Subcutaneous abdominal adipose tissue (tissue), 5 donors: ENCODE data around the gene AMIGO1.

Experiments used
- H3K27ac ChIP-seq: one replicate; pipeline ENCODE4 v1.7.0; 2013; ENCODE audit warnings: low read depth, mild to moderate bottlenecking, inconsistent platforms, low read length, moderate library complexity
- H3K27me3 ChIP-seq, 5 donors: one replicate each; pipeline ENCODE4 v1.7.0; 2013; ENCODE audit warnings: low read length in 5 of 5, inconsistent platforms in 1 of 5; ENCODE audit not compliant: control insufficient read depth in 5 of 5, insufficient read depth in 4 of 5
- H3K36me3 ChIP-seq, 5 donors: one replicate each; pipeline ENCODE4 v1.7.0; 2013; ENCODE audit warnings: low read length in 5 of 5; ENCODE audit not compliant: control insufficient read depth in 5 of 5, insufficient read depth in 5 of 5
- H3K4me1 ChIP-seq, 5 donors: one replicate each; pipeline ENCODE4 v1.7.0; 2013; ENCODE audit warnings: low read length in 5 of 5, mild to moderate bottlenecking in 3 of 5, moderate library complexity in 1 of 5; ENCODE audit not compliant: control insufficient read depth in 5 of 5, insufficient read depth in 5 of 5
- H3K4me3 ChIP-seq, 5 donors: one replicate each; pipeline ENCODE4 v1.7.0; 2013; ENCODE audit warnings: low read length in 5 of 5, low read depth in 1 of 5
- H3K9ac ChIP-seq, 5 donors: one replicate each; pipeline ENCODE4 v1.7.0; 2013; ENCODE audit warnings: low read length in 5 of 5, mild to moderate bottlenecking in 4 of 5, moderate library complexity in 3 of 5
- H3K9me3 ChIP-seq, 5 donors: one replicate each; pipeline ENCODE4 v1.7.0; 2013; ENCODE audit warnings: low read length in 5 of 5; ENCODE audit not compliant: control insufficient read depth in 5 of 5
- donor health status: healthy.
- donor health status: healthy.
- donor health status: healthy.
- donor health status: healthy.
- donor health status: healthy.

Gene AMIGO1

GRCh38 chr1:109493805-109494539 is 15.6 kb downstream of the AMIGO1 start, which contains the start of gene CYB561D1:
Gene CYB561D1, plus strand, starts transcription at chr1:109494094. Its CDS starts 46 bp downstream, at chr1:109494140.
- Histone ChIP-seq H3K36me3 (peaks cover 0 to 38% (median 24%) of the 10 kb centered on the region in 5 donors), H3K4me1 (peaks cover 3 to 26% (median 17%) of the 10 kb centered on the region in 5 donors), H3K27ac (peak within 1 kb of the TSS; percentile 41), H3K9me3 (no peaks in the 10 kb centered on the region), H3K27me3 (no peaks in the 10 kb centered on the region), H3K9ac (peak within 1 kb of the TSS; percentile 30 to 68 (median 52)), H3K4me3 (peak within 1 kb of the TSS; percentile 84 to 99 (median 96))

- peaks cover 3 to 26% (median 17%) of the 10 kb centered on the region in 5 donors for H3K4me1 ChIP-seq
- no peak overlapping the region for H3K27ac ChIP-seq
- H3K27me3 ChIP-seq: no peaks in the 10 kb centered on the region
- no peaks in the 10 kb centered on the region for H3K9me3 ChIP-seq
- H3K9ac ChIP-seq: peak overlapping the region in 4 of 5 donors; percentile 23 to 64 (median 40)
- peak overlapping the region in 3 of 5 donors; percentile 61 to 99 (median 95) for H3K4me3 ChIP-seq
- H3K36me3 ChIP-seq: peaks cover 0 to 41% (median 29%) of the 10 kb centered on the region in 5 donors
Observed at GRCh38 chr1:109493227-109493626, 16.3 kb downstream of the AMIGO1 start.

- Histone ChIP-seq H3K4me1 (peaks cover 3 to 26% (median 17%) of the 10 kb centered on the region in 5 donors), H3K9me3 (no peaks in the 10 kb centered on the region), H3K4me3 (no peak overlapping the region), H3K9ac (no peak overlapping the region), H3K27me3 (no peaks in the 10 kb centered on the region), H3K36me3 (peaks cover 0 to 40% (median 28%) of the 10 kb centered on the region in 5 donors), H3K27ac (no peak overlapping the region)
Observed at GRCh38 chr1:109492779-109493178, 16.7 kb downstream of the AMIGO1 start.

DNA sequence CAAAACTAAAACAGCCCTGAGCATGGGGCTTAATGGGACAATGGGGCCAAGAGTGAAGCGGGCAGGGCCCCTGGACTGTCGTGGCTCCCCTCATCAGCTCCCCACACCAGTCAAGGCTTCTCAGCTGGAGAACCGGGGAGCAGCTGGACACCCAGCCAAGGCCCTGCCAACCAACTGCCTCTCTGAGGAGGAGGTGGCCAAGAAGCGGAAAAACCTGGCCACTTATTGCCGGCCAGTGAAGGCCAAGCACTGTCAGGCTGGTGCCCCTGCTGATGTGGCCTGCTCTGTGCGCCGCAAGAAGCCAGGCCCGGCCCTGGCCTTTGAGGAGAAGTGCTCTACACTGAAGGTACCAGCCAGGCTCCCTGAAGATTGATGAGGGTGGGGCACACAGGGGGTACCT is 18.2 kb downstream of the AMIGO1 start:
- H3K9ac ChIP-seq: no peak overlapping the region
- peaks cover 3 to 26% (median 17%) of the 10 kb centered on the region in 5 donors for H3K4me1 ChIP-seq
- H3K36me3 ChIP-seq: peaks cover 0 to 33% (median 15%) of the 10 kb centered on the region in 5 donors
- H3K27ac ChIP-seq: no peak overlapping the region
- H3K4me3 ChIP-seq: no peak overlapping the region
- H3K9me3 ChIP-seq: no peaks in the 10 kb centered on the region
- no peaks in the 10 kb centered on the region for H3K27me3 ChIP-seq

DNA sequence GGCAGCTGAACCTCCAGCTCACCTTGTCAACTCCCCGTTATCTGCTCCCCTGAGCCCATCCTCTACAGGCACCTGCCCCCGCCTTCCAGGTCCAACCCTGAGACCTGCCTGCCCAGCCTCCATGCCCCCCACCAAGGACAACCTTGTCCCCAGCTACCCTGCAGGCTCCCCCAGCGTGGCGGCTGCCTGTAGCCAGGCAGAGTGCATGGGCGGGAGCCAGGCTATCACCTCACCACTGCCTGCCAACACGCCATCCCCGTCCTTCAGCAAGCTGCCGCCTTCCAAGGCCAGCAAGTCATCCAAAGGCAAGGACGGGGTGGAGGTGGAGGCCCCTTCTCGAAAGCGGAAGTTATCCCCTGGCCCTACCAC is 18.6 kb downstream of the AMIGO1 start:
- H3K9ac ChIP-seq: no peak overlapping the region
- H3K4me1 ChIP-seq: peaks cover 3 to 26% (median 17%) of the 10 kb centered on the region in 5 donors
- no peak overlapping the region for H3K27ac ChIP-seq
- peaks cover 0 to 32% (median 12%) of the 10 kb centered on the region in 5 donors for H3K36me3 ChIP-seq
- no peaks in the 10 kb centered on the region for H3K27me3 ChIP-seq
- no peak overlapping the region for H3K4me3 ChIP-seq
- no peaks in the 10 kb centered on the region for H3K9me3 ChIP-seq

GRCh38 chr1:109490029-109490933 is 19.2 kb downstream of the AMIGO1 start:
- no peaks in the 10 kb centered on the region for H3K27me3 ChIP-seq
- H3K27ac ChIP-seq: no peak overlapping the region
- H3K4me3 ChIP-seq: no peak overlapping the region
- H3K9ac ChIP-seq: no peak overlapping the region
- peaks cover 0 to 29% (median 12%) of the 10 kb centered on the region in 5 donors for H3K36me3 ChIP-seq
- peaks cover 3 to 22% (median 17%) of the 10 kb centered on the region in 5 donors for H3K4me1 ChIP-seq
- no peaks in the 10 kb centered on the region for H3K9me3 ChIP-seq

DNA sequence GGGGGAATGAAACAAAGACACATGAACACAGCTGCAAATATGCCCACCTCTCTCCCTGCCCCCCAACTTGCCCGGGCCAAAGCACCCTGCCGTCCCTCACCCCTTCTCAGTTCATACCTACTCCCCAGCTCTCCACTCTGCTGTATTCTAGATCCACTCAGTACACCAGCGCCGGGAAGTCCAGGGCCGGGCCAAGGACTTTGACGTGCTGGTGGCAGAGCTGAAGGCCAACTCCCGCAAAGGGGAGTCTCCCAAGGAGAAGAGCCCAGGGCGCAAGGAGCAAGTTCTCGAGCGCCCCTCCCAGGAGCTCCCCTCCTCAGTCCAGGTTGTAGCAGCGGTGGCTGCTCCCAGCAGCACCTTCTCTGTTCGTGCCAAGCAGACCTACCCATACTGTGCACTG is 20.8 kb downstream of the AMIGO1 start:
- Histone ChIP-seq H3K9ac (no peak overlapping the region), H3K36me3 (peaks cover 0 to 29% (median 12%) of the 10 kb centered on the region in 5 donors), H3K27ac (no peak overlapping the region), H3K27me3 (no peaks in the 10 kb centered on the region), H3K4me1 (peaks cover 4 to 20% (median 15%) of the 10 kb centered on the region in 5 donors), H3K4me3 (no peak overlapping the region), H3K9me3 (no peaks in the 10 kb centered on the region)

GRCh38 chr1:109488201-109488600 is 21.3 kb downstream of the AMIGO1 start:
- Histone ChIP-seq H3K9ac (no peak overlapping the region), H3K4me1 (peaks cover 3 to 19% (median 14%) of the 10 kb centered on the region in 5 donors), H3K27me3 (no peaks in the 10 kb centered on the region), H3K36me3 (peaks cover 0 to 29% (median 12%) of the 10 kb centered on the region in 5 donors), H3K4me3 (no peak overlapping the region), H3K9me3 (no peaks in the 10 kb centered on the region), H3K27ac (no peak overlapping the region)

- Histone ChIP-seq H3K4me3 (no peak overlapping the region), H3K27ac (no peak overlapping the region), H3K9me3 (no peaks in the 10 kb centered on the region), H3K9ac (no peak overlapping the region), H3K36me3 (peaks cover 0 to 29% (median 12%) of the 10 kb centered on the region in 5 donors), H3K27me3 (no peaks in the 10 kb centered on the region), H3K4me1 (peaks cover 3 to 21% (median 19%) of the 10 kb centered on the region in 5 donors)
Observed at GRCh38 chr1:109487261-109487660, 22.3 kb downstream of the AMIGO1 start.
